ENCODE measurements around the gene SEPTIN7. TPM values are rescaled to one million over a fixed set of nuclear protein-coding genes. Genes with fewer than 3 reads are reported as not detected.

The SEPTIN7 gene
- total RNA-seq, 1 donor from 2014 or later = 154 TPM

GRCh38 chr7:35758421-35758820 lies 42.4 kb upstream of the SEPTIN7 start:
- H3K4me3 ChIP-seq (ENCODE audit: low read depth, low read length) = no peak overlapping the region
- TF ChIP-seq, protein P1, sequence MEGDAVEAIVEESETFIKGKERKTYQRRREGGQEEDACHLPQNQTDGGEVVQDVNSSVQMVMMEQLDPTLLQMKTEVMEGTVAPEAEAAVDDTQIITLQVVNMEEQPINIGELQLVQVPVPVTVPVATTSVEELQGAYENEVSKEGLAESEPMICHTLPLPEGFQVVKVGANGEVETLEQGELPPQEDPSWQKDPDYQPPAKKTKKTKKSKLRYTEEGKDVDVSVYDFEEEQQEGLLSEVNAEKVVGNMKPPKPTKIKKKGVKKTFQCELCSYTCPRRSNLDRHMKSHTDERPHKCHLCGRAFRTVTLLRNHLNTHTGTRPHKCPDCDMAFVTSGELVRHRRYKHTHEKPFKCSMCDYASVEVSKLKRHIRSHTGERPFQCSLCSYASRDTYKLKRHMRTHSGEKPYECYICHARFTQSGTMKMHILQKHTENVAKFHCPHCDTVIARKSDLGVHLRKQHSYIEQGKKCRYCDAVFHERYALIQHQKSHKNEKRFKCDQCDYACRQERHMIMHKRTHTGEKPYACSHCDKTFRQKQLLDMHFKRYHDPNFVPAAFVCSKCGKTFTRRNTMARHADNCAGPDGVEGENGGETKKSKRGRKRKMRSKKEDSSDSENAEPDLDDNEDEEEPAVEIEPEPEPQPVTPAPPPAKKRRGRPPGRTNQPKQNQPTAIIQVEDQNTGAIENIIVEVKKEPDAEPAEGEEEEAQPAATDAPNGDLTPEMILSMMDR (conservative IDR thresholded peaks at IDR 0.05; ENCODE audit: low read depth, low read length) = no peak
- no peak for DNase-seq (ENCODE audit: low read depth)

GRCh38 chr7:35760143-35760745 lies 40.6 kb upstream of the SEPTIN7 start:
- TF ChIP-seq, protein P1 (conservative IDR thresholded peaks at IDR 0.05; ENCODE audit: low read depth, low read length) = no peak
- DNase-seq (ENCODE audit: low read depth) = no peak
- H3K4me3 ChIP-seq (ENCODE audit: low read depth, low read length) = no peak overlapping the region

GRCh38 chr7:35761871-35762677 lies 38.8 kb upstream of the SEPTIN7 start:
- TF ChIP-seq, protein P1 (conservative IDR thresholded peaks at IDR 0.05; ENCODE audit: low read depth, low read length) = no peak
- no peak overlapping the region for H3K4me3 ChIP-seq (ENCODE audit: low read depth, low read length)
- DNase-seq (ENCODE audit: low read depth) = no peak

- DNase-seq (ENCODE audit: low read depth) = no peak
- TF ChIP-seq, protein P1 (conservative IDR thresholded peaks at IDR 0.05; ENCODE audit: low read depth, low read length) = no peak
- no peak overlapping the region for H3K4me3 ChIP-seq (ENCODE audit: low read depth, low read length)
Observed at GRCh38 chr7:35762781-35763180, 38.1 kb upstream of the SEPTIN7 start.

DNA sequence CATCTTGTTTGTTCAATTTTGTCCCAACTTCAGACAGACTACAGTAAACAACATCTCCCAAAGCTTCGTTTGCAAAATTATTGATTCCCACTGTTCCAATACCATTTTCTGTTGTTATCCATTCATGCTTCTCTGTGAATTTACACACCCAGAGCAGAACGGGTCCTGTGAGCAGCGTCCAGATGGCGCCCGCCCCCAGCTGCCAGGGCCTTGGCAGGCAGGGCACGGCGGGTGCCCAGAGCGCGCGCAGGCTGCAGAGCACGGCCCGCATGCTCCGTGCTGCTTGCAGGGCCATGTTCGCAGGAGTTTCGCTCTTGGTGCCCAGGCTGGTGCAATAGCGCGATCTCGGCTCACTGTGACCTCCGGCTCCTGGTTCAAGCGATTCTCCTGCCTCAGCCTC lies 32.5 kb upstream of the SEPTIN7 start:
- no peak for DNase-seq (ENCODE audit: low read depth)
- TF ChIP-seq, protein P1 (conservative IDR thresholded peaks at IDR 0.05; ENCODE audit: low read depth, low read length) = no peak
- no peak overlapping the region for H3K4me3 ChIP-seq (ENCODE audit: low read depth, low read length)

DNA sequence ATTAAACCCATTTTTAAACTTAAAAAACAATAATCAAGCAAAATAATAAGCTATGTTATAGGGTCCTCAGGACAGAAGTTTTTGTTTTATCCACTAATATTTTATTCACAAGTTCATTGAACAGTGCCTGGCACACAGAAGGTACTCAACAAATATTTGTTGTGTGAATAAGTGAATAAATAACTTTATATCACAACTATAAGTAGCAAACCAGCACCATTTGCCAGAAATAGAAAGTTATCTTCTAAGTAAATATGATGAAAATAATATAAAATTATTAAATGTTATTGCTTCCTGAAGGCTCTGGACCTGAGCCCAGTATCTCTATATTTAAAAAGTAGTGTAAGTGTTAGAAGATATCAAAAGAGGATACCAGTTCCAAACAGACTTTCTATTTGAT lies 29.1 kb upstream of the SEPTIN7 start:
- H3K4me3 ChIP-seq (ENCODE audit: low read depth, low read length) = no peak overlapping the region
- TF ChIP-seq, protein P1 (conservative IDR thresholded peaks at IDR 0.05; ENCODE audit: low read depth, low read length) = no peak
- no peak for DNase-seq (ENCODE audit: low read depth)
